ENCODE data around the gene EFCAB8.
"Not testable (repeated sequence)": the region's sequence is repeated elsewhere in the genome, so short reads cannot be mapped to it uniquely, and the experiment has no call there.

EFCAB8 gene

GRCh38 chr20:32959351-32960221 is 100.9 kb downstream of the EFCAB8 start:
- no peak for DNase-seq

- no peak for DNase-seq
Observed at GRCh38 chr20:32960222-32960518, 101.4 kb downstream of the EFCAB8 start.

- no peak for DNase-seq
Observed at GRCh38 chr20:32960849-32961731, 102.4 kb downstream of the EFCAB8 start.

GRCh38 chr20:32962053-32962452 is 103.3 kb downstream of the EFCAB8 start:
- DNase-seq = no peak

- DNase-seq = not testable (repeated sequence)
Observed at GRCh38 chr20:32962646-32963045, 103.9 kb downstream of the EFCAB8 start.

GRCh38 chr20:32963176-32963575 is 104.5 kb downstream of the EFCAB8 start:
- no peak for DNase-seq

GRCh38 chr20:32964575-32964974 is 105.9 kb downstream of the EFCAB8 start:
- no peak for DNase-seq

GRCh38 chr20:32965115-32965514 is 106.4 kb downstream of the EFCAB8 start:
- no peak for DNase-seq

- DNase-seq = no peak
Observed at GRCh38 chr20:32965581-32966373, 107.1 kb downstream of the EFCAB8 start.

GRCh38 chr20:32966382-32966781 is 107.7 kb downstream of the EFCAB8 start:
- DNase-seq = no peak

GRCh38 chr20:32966881-32967781 is 108.4 kb downstream of the EFCAB8 start:
- DNase-seq = no peak

- DNase-seq = no peak
Observed at GRCh38 chr20:32967961-32968457, 109.3 kb downstream of the EFCAB8 start.

- no peak for DNase-seq
Observed at GRCh38 chr20:32968478-32969241, 109.9 kb downstream of the EFCAB8 start.

- DNase-seq = no peak
Observed at GRCh38 chr20:32969356-32970114, 110.8 kb downstream of the EFCAB8 start.

GRCh38 chr20:32970115-32970972 is 111.6 kb downstream of the EFCAB8 start:
- no peak for DNase-seq

GRCh38 chr20:32970973-32971300 is 112.2 kb downstream of the EFCAB8 start:
- no peak for DNase-seq

GRCh38 chr20:32971703-32972161 is 113.0 kb downstream of the EFCAB8 start:
- no peak for DNase-seq

- DNase-seq = no peak
Observed at GRCh38 chr20:32972181-32973076, 113.7 kb downstream of the EFCAB8 start.
